GM06990 (cell line): ENCODE data around the gene BIRC7.

ENCODE experiments used
- DNase-seq: peaks from one replicate; pipeline ENCODE4 v3.0.0-alpha.2; 2011; ENCODE audit not compliant: insufficient read length; ENCODE audit errors: extremely low read depth
- H3K27me3 ChIP-seq: replicated peaks from 2 replicates; pipeline ENCODE4 v1.6.0; 2011; ENCODE audit warnings: low read length; ENCODE audit not compliant: control insufficient read depth, insufficient read depth
- H3K36me3 ChIP-seq: 2 replicates; pipeline ENCODE4 v1.5.1; 2011; ENCODE audit warnings: low read length; ENCODE audit not compliant: control insufficient read depth, insufficient read depth
- H3K4me3 ChIP-seq: replicated peaks from 2 replicates; pipeline ENCODE4 v1.5.1; 2011; ENCODE audit warnings: low read depth, mild to moderate bottlenecking, control low read depth, low read length
- TF ChIP-seq, protein P1 (sequence below): IDR thresholded peaks from 2 replicates; pipeline ENCODE4 v1.5.1; 2011; ENCODE audit warnings: low read length, control low read depth, mild to moderate bottlenecking, inconsistent platforms; ENCODE audit not compliant: insufficient read depth, poor library complexity, severe bottlenecking

BIRC7 gene

GRCh38 chr20:63223826-63224207 is 11.9 kb upstream of the BIRC7 start:
- H3K36me3 ChIP-seq: no peaks in the 10 kb centered on the region
- no peak overlapping the region for H3K4me3 ChIP-seq
- no peak for DNase-seq
- TF ChIP-seq, protein P1, sequence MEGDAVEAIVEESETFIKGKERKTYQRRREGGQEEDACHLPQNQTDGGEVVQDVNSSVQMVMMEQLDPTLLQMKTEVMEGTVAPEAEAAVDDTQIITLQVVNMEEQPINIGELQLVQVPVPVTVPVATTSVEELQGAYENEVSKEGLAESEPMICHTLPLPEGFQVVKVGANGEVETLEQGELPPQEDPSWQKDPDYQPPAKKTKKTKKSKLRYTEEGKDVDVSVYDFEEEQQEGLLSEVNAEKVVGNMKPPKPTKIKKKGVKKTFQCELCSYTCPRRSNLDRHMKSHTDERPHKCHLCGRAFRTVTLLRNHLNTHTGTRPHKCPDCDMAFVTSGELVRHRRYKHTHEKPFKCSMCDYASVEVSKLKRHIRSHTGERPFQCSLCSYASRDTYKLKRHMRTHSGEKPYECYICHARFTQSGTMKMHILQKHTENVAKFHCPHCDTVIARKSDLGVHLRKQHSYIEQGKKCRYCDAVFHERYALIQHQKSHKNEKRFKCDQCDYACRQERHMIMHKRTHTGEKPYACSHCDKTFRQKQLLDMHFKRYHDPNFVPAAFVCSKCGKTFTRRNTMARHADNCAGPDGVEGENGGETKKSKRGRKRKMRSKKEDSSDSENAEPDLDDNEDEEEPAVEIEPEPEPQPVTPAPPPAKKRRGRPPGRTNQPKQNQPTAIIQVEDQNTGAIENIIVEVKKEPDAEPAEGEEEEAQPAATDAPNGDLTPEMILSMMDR: no peak
- H3K27me3 ChIP-seq: no peaks in the 10 kb centered on the region; the same call in 1 of the 2 replicates

GRCh38 chr20:63224412-63225081 is 11.2 kb upstream of the BIRC7 start:
- H3K27me3 ChIP-seq: no peaks in the 10 kb centered on the region; the same call in 1 of the 2 replicates
- no peak overlapping the region for H3K4me3 ChIP-seq
- no peaks in the 10 kb centered on the region for H3K36me3 ChIP-seq
- DNase-seq: no peak
- TF ChIP-seq, protein P1: no peak

GRCh38 chr20:63225082-63225454 is 10.6 kb upstream of the BIRC7 start:
- TF ChIP-seq, protein P1: no peak
- Histone ChIP-seq H3K4me3 (no peak overlapping the region), H3K27me3 (no peaks in the 10 kb centered on the region; the same call in 1 of the 2 replicates), H3K36me3 (no peaks in the 10 kb centered on the region)
- no peak for DNase-seq

DNA sequence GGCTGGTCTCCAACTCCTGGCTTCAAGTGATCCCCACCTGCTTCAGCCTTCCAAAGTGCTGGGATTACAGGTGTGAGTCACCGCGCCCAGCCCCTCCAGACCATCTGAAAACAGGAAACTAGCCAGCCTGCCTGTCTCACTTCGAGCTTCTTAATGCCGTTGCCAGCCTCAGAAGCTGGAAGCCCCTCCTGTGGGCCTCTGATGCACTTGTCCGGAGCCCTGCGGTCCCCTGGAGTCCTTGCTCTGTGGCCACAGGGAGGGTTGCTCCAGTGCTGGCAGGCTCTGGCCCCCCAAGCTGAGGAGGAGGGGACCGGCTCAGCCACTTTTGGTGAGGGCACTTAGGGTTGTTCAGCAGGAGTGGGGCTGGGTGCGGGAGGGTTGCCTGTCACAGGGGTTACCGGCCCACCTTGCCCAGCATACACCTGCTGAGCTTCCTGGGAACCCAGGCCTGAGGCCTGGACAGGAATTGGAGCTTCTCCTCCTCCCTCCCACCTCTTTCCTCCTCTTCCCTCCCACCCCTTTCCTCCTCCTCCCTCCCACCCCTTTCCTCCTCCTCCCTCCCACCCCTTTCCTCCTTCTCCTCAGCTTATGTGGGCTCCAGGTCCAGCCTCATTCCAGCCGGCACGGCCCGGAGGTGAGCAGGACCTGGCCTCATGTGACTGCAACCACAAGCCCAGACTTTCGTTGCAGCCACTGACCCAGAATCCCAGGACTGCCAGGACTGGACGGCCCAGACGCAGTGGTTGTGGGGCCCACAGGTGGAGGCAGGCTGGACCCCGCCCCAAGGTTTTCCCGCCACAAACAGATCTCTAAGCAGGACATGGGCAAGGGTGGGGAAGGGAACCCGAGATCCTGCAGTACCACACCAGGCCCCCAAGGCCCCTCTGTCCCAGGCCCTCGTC is 9.4 kb upstream of the BIRC7 start:
- no peak overlapping the region for H3K4me3 ChIP-seq
- H3K27me3 ChIP-seq: no peaks in the 10 kb centered on the region; the same call in 1 of the 2 replicates
- no peaks in the 10 kb centered on the region for H3K36me3 ChIP-seq
- no peak for DNase-seq
- TF ChIP-seq, protein P1: no peak

DNA sequence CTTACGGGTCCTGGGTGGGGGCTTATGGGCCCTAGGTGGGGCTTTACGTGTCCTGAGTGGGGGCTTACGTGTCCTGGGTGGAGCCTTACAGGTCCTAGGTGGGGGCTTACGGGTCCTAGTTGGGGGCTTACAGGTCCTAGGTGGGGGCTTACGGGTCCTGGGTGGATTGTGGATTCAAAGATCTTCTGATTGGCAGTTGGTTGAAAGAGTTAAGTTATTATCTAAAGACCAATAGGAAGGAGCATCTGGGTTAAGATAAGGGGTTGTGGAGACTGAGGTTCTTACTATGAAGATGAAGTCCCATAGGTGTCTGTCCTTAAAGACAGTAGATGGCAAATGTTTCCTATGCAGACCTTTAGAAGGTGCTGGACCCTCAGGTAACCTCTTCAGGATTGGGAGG is 8.4 kb upstream of the BIRC7 start:
- no peaks in the 10 kb centered on the region for H3K36me3 ChIP-seq
- TF ChIP-seq, protein P1: no peak
- DNase-seq: no peak
- H3K27me3 ChIP-seq: no peaks in the 10 kb centered on the region; the same call in 1 of the 2 replicates
- no peak overlapping the region for H3K4me3 ChIP-seq
